COR-L47 (cell line): ENCODE results near the gene ETS1.

ENCODE experiments used
- DNase-seq: peaks from one replicate; lab custom pipeline; 2025; lab: John Stamatoyannopoulos, UW

The ETS1 gene

GRCh38 chr11:128568166-128568778 is 19.1 kb downstream of the ETS1 start:
- DNase-seq, result no peak

GRCh38 chr11:128567130-128567529 is 20.2 kb downstream of the ETS1 start:
- DNase-seq, result no peak

- DNase-seq, result no peak
These were observed 21.5 kb downstream of the ETS1 start for GRCh38 chr11:128565881-128566280.

DNA sequence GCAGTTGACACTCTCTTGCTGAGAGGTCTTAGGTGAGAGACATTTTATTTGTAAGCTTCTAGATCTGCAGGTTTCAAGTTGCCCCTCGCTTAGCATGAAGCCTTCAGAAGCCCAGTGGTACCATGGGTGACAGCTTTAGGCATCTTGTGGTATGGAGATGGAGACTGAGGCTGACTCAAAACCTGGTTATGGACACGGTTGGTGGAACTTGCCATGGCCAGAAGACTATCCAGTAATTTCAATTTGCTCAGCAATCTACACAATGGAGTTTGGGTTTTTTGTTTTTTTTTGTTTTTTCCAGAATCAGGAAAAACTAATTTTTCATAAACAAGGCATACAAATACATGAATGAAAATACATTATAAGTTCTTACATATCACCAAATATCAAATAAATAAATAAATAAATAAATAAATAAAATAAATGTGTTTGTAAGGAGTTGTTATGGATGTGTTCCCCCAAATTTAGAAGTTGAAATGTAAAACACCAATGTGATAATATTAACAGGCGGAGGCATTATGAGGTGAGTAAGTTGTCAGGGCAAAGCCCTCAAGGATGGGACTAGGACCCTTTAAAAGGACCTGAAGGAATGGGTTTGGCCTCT is 22.6 kb downstream of the ETS1 start:
- no peak for DNase-seq

DNA sequence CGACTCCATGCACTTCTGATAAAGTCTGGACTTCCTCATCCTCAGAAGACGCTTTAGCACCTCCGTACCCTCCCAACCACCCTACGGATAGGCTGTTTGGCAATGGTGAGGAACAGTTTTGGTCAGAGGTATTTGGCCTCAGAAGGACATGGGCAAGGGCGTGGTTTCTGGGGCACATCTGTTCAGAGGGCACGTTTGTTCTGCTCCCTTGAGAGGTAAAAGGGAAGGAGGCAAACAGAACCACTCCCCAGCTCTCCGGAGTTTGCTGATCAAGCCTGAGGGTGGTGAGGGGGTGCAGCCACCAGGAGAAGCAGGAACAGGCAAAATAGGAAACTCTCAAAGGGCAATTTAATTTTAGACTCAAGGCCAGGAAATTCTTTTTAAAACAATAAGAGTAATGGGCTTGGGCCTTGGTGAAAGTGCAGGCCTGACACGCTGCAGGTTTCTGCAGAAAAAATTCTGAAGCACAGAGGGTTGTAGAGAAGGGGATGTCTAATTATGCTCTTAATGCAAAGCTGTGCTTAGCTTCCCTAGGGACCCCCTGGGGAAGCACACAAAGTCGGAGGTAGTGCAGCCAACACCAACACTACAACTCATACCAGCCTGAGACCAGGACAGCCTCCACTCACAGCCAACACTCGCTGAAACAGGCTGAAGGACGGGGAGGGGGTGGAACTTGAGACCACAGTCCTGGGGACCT is 23.3 kb downstream of the ETS1 start:
- DNase-seq, result no peak

DNA sequence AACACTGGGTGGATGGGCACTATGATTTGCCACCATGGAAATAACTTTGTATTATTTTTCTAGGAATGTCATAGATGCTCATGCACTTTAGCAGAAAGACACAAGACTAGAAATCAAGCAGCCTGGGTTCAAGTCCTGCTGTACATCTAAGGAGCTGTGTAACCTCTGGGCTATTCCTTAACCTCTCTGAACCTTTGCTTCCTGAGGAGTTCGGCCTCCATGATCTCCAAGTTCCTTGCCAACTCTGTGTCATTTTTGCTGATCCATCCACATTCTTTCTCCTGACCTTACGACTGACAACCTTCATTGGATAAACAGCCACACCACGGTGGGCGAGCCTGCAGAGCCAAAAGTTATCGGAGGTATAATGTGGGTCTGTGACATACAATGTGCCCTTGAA is 24.1 kb downstream of the ETS1 start:
- no peak for DNase-seq

GRCh38 chr11:128559496-128560103 is 27.8 kb downstream of the ETS1 start:
- no peak for DNase-seq

GRCh38 chr11:128555606-128556005 is 31.8 kb downstream of the ETS1 start:
- no peak for DNase-seq

DNA sequence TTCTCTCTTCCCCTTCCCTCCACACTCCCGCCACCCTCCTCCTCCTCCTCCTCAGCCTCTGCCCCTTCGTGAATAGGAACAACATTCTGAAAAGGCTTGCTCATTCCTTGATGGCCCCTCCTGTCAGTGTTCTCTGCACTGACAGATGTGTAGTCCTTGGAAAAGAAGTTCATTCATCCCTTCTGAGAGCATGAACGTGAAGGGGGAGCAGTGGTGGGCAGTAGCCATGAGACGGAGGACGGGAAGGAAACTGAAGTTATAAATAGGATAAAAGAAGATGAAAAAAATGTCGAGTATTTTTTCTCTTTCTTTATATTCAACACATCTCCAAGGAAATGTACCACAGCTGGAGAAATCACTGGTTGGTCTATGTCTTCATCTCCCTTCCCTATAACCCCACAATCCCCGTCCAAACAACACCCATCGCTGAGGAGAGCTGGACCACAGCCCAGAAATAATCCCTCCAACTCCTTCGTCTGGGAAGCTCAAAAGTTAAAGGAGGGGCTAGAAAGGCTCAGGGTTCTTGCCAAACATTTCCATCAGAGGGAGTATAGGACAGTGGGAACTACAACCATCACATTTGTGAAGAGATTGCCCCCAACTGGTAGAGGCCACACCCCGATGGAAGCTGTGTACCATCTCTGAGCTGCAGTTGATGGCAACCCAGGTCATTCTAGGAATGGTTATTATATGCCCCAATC is 33.5 kb downstream of the ETS1 start:
- DNase-seq, result peak; percentile 69

GRCh38 chr11:128552783-128553661 is 34.3 kb downstream of the ETS1 start:
- no peak for DNase-seq

- DNase-seq, result no peak
These were observed 35.6 kb downstream of the ETS1 start for GRCh38 chr11:128551611-128552335.

GRCh38 chr11:128551058-128551457 is 36.3 kb downstream of the ETS1 start:
- no peak for DNase-seq

GRCh38 chr11:128550261-128550821 is 37.0 kb downstream of the ETS1 start:
- DNase-seq, result no peak

DNA sequence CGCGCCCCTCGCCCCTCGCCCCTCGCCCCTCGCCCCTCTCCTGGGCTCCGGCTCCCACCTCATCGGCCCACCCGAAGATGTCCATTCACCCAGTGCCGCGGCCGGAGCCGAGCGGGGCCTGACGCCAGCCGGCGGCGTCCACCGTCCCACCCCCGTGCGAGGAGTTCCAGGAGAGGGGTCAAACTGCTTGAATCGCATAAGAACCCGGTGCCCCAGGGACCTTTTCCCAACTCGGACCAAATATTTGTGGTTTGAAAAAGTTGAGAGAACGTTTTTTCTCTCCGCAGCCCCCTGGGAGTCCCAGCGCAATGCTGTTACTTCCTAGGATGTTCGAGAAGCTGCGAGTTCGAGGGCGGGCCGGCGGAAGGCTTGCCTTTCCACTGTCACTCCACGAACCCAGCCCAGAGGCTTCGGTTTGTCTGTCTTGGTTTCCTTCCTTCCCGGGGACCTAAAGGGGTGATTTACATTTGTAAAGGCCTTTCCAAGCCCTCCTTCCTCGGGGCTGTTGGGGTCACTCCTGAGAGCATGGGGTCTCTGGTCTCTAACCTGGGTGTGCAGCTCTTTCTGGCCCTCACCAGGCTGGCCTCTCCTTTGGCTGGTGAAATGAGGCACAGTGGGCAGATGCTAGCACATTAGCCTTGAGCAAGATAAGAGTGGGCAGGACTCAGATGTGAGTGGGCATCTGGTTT is 38.0 kb downstream of the ETS1 start:
- DNase-seq, result no peak

DNA sequence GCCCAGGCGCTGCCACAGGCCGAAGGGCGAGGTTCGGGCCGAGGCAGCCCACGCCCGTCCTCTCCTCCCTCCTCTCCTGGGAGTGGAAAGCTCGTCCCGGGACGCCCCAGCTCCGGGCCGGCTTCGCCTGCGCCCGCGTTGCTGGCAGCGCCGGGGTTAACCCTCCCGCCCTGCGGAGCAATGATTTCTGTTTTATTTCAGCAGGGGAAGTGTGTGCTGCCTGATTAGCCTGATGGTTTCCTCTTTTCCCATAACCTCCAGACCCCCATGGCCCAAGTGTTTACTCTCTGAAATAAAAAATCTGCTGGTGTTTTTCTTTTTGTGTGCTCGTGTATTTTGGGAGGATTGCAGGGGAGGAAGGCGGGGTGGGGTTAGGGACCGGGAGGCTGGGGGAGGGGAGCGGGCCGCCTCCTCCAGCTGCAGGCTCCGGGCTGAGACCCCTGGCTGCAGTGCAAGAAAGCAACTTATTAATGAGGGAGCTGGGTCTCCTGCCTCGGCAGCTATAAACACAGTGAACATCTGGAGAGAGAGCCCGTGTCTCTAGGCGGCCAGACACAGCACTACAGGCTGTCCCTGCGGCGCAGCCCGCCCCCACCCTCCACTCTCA is 38.6 kb downstream of the ETS1 start:
- no peak for DNase-seq

GRCh38 chr11:128547946-128548648 is 39.3 kb downstream of the ETS1 start:
- no peak for DNase-seq

DNA sequence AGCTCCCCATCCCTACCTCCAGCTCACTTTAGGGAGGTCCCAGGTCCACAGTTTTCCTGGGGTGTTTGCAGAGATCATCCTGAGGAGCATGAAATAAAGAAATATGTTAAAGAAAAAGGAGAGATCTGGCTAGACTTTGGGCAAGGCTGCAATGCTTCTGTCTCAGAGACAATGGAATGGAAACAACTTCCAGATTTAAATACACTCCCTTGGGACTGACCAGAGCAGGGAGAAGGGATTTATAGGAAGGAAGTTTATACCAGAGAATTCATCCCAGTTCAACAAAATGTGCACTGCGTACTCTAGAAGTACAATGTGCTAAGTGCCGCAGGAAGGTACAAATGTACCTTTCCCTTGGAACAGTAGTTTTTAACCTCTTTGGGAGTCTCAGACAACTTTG is 40.4 kb downstream of the ETS1 start:
- DNase-seq, result no peak

- peak; percentile 46 for DNase-seq
These were observed 42.8 kb downstream of the ETS1 start for GRCh38 chr11:128544471-128545051.
